ENCODE results near the gene CUL4A.

CUL4A gene

GRCh38 chr13:113267642-113268405 is 58.4 kb downstream of the CUL4A start:
- TF ChIP-seq ISL1 (CRISPR knock-in tag; IDR thresholded peaks at IDR 0.05) = no peak
- no peak for TF ChIP-seq ZFP3 (CRISPR knock-in tag; IDR thresholded peaks at IDR 0.05)
- peak; percentile 22; the same call in 2 of the 3 replicates for ATAC-seq

- TF ChIP-seq ZFP3 (CRISPR knock-in tag; IDR thresholded peaks at IDR 0.05) (no peak), ZNF70 (CRISPR knock-in tag; IDR thresholded peaks at IDR 0.05) (no peak), ZNF8 (CRISPR knock-in tag; IDR thresholded peaks at IDR 0.05) (no peak), RARB (CRISPR knock-in tag; IDR thresholded peaks at IDR 0.05) (no peak), BACH2 (CRISPR knock-in tag; IDR thresholded peaks at IDR 0.05; ENCODE audit: borderline replicate concordance) (no peak), ESRRG (CRISPR knock-in tag; IDR thresholded peaks at IDR 0.05) (no peak), CSRNP3 (CRISPR knock-in tag; IDR thresholded peaks at IDR 0.05) (no peak), TOX (CRISPR knock-in tag; IDR thresholded peaks at IDR 0.05; ENCODE audit: borderline replicate concordance) (no peak), ISL1 (CRISPR knock-in tag; IDR thresholded peaks at IDR 0.05) (no peak), PPARA (CRISPR knock-in tag; IDR thresholded peaks at IDR 0.05; ENCODE audit: borderline replicate concordance) (no peak), GLIS3 (CRISPR knock-in tag; IDR thresholded peaks at IDR 0.05) (no peak), ZNF565 (CRISPR knock-in tag; conservative IDR thresholded peaks at IDR 0.05; ENCODE audit: low read depth) (no peak), OSR1 (CRISPR knock-in tag; IDR thresholded peaks at IDR 0.05) (no peak), ZFP30 (CRISPR knock-in tag; IDR thresholded peaks at IDR 0.05) (no peak), CSDC2 (CRISPR knock-in tag; IDR thresholded peaks at IDR 0.05) (no peak), ARNTL (CRISPR knock-in tag; IDR thresholded peaks at IDR 0.05; ENCODE audit: borderline replicate concordance, low read depth) (no peak)
- TF ChIP-seq, protein P1, sequence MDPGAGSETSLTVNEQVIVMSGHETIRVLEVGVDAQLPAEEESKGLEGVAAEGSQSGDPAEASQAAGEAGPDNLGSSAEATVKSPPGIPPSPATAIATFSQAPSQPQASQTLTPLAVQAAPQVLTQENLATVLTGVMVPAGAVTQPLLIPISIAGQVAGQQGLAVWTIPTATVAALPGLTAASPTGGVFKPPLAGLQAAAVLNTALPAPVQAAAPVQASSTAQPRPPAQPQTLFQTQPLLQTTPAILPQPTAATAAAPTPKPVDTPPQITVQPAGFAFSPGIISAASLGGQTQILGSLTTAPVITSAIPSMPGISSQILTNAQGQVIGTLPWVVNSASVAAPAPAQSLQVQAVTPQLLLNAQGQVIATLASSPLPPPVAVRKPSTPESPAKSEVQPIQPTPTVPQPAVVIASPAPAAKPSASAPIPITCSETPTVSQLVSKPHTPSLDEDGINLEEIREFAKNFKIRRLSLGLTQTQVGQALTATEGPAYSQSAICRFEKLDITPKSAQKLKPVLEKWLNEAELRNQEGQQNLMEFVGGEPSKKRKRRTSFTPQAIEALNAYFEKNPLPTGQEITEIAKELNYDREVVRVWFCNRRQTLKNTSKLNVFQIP (CRISPR knock-in tag; IDR thresholded peaks at IDR 0.05; ENCODE audit: borderline replicate concordance, low read depth) = no peak
Observed at GRCh38 chr13:113272031-113272430, 62.6 kb downstream of the CUL4A start.

GRCh38 chr13:113272701-113273181 is 63.3 kb downstream of the CUL4A start:
- TF ChIP-seq CSDC2 (CRISPR knock-in tag; IDR thresholded peaks at IDR 0.05) (no peak), ISL1 (CRISPR knock-in tag; IDR thresholded peaks at IDR 0.05) (no peak), RARB (CRISPR knock-in tag; IDR thresholded peaks at IDR 0.05) (no peak), SNAI2 (CRISPR knock-in tag; IDR thresholded peaks at IDR 0.05) (no peak), ZNF70 (CRISPR knock-in tag; IDR thresholded peaks at IDR 0.05) (no peak), GLIS3 (CRISPR knock-in tag; IDR thresholded peaks at IDR 0.05) (no peak)
- no peak for ATAC-seq

More at GRCh38 chr13:113272031-113272430, 62.6 kb downstream of the CUL4A start:
- ATAC-seq = no peak

GRCh38 chr13:113273321-113273720 is 63.9 kb downstream of the CUL4A start:
- ATAC-seq = no peak

More at GRCh38 chr13:113273321-113273720, 63.9 kb downstream of the CUL4A start:
- TF ChIP-seq ZC3H10 (CRISPR knock-in tag; IDR thresholded peaks at IDR 0.05) = no peak
- TF ChIP-seq ESRRG (CRISPR knock-in tag; IDR thresholded peaks at IDR 0.05) = no peak
- TF ChIP-seq ISL1 (CRISPR knock-in tag; IDR thresholded peaks at IDR 0.05) = no peak
- TF ChIP-seq CREB5 (CRISPR knock-in tag; IDR thresholded peaks at IDR 0.05; ENCODE audit: low read depth) = no peak
- no peak for TF ChIP-seq ARNTL (CRISPR knock-in tag; IDR thresholded peaks at IDR 0.05; ENCODE audit: borderline replicate concordance, low read depth)
- no peak for TF ChIP-seq ZNF8 (CRISPR knock-in tag; IDR thresholded peaks at IDR 0.05)
- TF ChIP-seq PPARA (CRISPR knock-in tag; IDR thresholded peaks at IDR 0.05; ENCODE audit: borderline replicate concordance) = no peak
- TF ChIP-seq SNAI2 (CRISPR knock-in tag; IDR thresholded peaks at IDR 0.05) = no peak
- TF ChIP-seq ZNF70 (CRISPR knock-in tag; IDR thresholded peaks at IDR 0.05) = no peak
- TF ChIP-seq ZFP30 (CRISPR knock-in tag; IDR thresholded peaks at IDR 0.05) = no peak

Measured in SK-N-SH treated with all-trans-retinoic acid at 6 μM for 48 hours (cell line).